HG03442 (cell line): ENCODE data around the gene MTCL1.
"Not testable (repeated sequence)": the region's sequence is repeated elsewhere in the genome, so short reads cannot be mapped to it uniquely, and the experiment has no call there.

ENCODE experiments used
- ATAC-seq: cut with Tn5 transposase; IDR thresholded peaks from one replicate; pipeline ENCODE4 v1.9.1; 2021; ENCODE audit warnings: mild to moderate bottlenecking, moderate library complexity; ENCODE audit not compliant: unreplicated experiment

The MTCL1 gene

DNA sequence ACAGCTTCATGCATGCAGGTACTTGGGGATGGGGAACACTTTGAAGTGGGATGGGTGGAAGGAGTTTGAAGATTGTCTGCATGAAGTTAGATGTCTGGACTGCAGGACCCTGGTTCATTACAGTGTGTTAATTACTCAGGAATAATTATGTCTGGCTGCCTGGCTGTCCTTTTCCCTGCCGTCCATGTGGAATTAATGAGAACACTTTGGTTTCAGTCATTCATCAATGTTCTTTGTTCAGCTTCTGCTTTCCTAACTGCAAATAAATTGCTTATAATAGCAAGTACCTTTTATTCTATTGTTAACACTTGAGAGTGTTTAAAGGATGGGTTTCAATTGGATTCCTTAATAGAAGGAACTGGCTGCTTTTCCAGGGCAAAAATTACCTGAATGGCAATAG lies 35.8 kb downstream of the MTCL1 start:
- ATAC-seq: no peak

- ATAC-seq: no peak
Observed at GRCh38 chr18:8741532-8741931, 36.2 kb downstream of the MTCL1 start.

DNA sequence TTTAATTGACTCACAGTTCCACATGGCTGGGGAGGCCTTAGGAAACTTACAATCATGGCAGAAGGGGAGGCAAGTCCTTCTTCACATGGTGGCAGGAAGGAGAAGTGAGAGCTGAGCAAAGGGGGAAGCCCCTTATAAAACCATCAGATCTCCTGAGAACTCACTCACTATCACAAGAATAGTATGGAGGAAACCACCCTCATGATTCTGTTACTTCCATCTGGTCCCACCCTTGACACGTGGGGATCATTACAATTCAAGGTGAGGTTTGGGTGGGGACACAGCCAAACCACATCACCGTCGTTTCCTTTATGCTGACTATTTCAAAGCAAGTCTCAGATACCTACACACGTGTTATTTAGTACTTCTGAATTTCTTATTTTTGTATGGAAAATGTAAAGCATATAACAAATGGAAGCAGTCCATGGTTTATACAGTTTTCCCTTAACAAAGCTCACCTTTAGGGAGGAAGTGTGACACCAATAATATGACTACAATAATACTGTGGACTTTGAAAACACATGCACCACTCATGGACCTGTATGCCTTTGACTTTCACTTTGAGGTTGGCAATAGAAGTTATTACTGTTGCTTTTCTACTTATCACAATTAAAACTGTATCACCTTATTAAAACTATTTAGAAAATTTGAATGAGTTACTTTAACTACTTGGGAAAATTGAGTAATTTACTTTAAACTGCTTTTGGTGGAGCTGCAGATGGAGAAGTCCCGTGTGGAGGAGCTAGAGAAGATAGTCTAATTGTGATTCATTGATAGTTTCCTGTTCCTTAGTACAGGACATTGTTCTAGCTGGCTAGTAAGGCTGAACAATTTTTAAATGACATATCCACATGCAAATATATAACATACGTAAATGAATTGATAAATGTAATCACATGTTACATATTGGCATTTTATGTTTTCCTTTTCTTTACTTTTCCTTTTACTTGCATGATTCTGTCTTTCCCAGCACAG lies 37.3 kb downstream of the MTCL1 start:
- ATAC-seq: no peak

GRCh38 chr18:8744038-8744437 lies 38.7 kb downstream of the MTCL1 start:
- no peak for ATAC-seq

- no peak for ATAC-seq
Observed at GRCh38 chr18:8744656-8745055, 39.3 kb downstream of the MTCL1 start.

GRCh38 chr18:8745355-8746014 lies 40.1 kb downstream of the MTCL1 start:
- ATAC-seq: no peak

DNA sequence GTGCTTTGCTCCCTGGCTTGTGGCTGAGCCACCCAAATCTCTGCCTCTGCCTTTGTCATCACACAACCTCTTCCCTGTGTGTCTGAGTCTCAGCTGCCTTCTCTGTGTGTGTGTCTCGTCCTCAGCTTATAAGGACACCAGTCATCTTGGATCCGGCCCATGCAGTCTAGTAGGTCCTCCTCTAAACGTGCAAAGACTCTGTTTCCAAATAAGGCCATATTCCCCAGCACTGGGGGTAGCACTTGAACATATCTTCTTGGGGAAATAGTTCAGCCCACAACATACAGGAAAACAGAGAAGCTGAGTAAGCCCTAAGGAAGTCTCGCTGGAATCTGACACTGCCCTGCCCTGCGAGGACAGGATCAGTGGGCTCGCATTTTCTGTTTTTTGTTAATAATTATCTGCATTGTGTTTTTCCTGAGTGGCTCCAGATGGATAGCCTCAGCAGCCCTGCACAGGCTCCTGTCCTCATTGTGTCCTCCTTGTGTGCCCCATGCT lies 42.1 kb downstream of the MTCL1 start:
- ATAC-seq: no peak

DNA sequence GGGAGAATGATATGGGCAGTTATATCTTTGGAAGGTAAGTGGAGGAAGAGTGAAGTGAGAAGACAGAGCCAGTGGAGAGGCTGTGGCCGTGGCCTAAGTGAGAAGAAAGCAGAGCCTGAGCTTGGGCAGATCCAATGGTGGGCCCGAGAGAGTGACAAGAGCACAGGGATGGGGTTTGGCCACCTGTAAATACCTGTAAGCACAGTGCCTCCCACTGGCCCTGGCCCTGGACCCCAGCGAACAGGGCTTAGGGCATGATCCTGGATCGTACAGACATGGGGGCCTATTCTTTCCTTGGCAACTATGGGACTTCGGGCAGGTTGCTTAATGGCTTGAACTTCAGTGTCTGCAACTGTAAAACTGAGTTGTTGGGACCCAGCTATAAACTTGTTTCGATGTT lies 44.1 kb downstream of the MTCL1 start:
- no peak for ATAC-seq

DNA sequence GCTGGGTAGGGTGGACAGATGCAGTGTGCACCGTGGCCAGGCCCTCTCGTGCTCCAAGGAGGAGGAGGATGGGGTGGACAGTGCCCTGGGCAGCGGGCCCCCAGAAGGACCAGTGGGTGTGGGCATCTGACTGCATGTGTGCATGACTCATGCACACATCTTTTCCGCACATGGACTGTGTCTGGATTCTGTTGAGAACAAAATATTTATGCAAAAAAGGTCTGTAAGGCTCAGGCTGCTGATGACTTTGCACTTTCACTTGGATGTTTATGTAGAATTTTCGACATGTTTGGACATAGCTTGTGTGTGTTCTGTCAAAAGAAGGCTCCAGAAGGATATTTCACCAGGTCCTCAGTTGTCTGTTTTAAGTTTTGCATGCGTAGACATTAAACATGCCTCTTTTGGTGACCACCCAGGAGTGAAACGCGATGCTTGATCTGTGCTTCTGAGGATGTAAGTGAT lies 45.6 kb downstream of the MTCL1 start:
- ATAC-seq: no peak

- no peak for ATAC-seq
Observed at GRCh38 chr18:8751692-8752091, 46.3 kb downstream of the MTCL1 start.

DNA sequence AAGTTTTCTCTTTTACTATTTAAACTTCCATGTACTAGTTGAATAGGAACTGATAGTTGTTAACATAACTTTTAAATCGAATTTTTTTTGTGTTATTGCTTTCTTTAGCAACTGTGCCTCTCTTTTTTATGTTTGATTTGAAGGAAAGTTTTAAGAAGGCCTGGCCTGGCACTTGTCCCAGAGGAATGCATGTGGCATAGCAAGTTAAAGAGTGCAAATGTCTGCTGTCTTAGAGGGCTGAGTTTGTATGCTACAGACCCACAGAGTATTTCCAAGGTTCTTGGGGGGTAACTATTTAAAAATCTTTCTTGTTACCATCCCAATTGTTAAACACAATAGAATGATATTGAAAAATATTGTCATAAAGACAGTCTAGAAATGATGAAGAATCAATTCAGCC lies 47.0 kb downstream of the MTCL1 start:
- ATAC-seq: no peak

DNA sequence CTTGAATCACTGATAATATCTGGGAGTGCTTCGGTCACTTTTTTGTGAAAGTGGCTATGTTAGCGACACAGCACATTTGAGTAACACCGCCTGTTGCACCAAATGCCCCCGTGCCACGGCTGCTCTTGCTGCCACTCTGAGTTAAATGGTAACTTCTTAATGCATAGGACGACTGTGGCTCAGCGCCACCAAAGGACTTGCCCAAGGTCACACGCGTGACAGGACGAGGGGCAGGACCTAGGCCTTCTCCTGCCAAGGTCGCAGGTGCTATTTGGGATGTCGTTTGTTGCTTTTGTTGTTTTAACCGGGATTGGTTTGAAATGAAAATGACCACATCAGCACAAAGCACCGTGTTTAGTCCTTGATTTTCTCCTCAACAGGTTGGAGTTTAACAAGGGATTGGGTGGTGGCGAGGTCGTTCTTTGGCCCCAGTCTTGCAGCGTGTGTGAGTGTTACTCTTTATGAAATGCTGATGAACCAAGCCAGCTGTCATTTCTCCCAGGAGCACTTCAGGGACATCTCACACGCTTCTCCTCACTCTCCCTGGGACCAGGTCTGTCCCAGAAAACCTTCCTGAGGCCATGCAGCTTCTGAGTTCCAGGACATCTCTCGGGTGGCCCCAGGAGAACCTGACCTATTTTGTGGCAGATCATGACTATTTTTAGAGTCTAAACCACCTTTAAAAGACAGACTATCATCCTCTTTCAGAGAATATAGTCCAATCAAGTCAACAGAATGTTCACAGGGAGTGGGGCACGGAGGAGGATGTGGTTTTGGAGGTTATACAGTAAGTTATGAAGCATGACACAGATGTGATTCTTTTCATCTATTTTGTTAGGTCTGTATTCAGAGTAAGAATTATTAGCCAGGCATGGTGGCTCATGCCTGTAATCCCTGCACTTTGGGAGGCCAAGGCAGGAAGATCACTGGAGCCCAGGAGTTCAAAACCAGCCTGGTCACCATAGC lies 49.9 kb downstream of the MTCL1 start:
- ATAC-seq: no peak

DNA sequence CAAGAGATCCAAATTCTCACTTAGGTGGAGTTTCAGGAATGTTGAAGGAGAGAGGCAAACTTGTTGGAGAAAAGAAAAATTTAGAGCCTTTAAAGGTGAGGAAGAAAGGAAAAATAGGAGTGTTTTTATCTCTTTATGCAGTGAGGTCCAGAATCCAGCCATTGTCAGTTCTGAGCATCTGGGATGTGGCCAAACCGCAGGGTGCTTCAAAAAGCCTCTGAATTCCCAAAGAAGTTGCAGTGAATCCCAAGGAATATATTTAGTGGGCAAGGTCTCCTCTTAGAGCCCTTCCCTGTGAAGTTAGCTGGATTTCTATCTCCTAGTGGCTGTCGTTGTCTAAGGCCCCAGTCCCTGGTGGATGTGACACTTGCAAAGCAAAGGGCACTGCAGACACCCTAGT lies 51.2 kb downstream of the MTCL1 start:
- ATAC-seq: no peak

- no peak for ATAC-seq
Observed at GRCh38 chr18:8757396-8757997, 52.1 kb downstream of the MTCL1 start.

DNA sequence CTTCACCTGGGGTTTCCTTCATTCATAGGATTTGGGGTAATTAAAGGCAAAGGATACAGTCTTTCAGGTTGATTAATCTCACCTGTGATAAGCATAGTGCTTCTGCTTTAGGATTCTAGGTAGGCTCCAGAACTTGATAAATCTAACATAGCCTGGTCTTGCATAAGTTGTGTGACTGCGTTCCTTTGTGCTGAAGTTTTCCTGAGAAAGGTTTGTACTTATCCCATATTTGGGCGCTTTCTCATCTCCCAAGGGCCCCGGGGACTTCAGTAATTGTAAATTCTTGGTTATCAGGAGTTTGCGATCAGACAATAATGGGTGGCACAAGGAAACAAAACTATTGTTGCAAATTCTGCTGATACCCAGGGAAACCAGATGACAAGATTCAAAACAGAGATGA lies 53.1 kb downstream of the MTCL1 start:
- no peak for ATAC-seq

- ATAC-seq: no peak
Observed at GRCh38 chr18:8760984-8761383, 55.6 kb downstream of the MTCL1 start.

DNA sequence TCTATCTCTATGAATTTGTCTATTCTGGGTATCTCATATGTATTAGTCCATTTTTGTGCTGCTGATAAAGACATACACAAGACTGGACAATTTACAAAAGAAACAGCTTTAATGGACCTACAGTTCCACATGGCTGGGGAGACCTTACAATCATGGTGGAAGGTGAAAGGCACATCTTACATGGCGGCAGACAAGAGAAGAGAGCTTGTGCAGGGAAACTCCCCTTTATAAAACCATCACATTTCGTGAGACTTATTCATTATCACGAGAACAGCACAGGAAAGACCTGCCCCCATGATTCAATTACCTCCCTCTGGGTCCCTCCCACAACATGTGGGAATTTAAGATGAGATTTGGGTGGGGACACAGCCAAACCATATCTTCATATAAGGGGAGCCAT lies 56.2 kb downstream of the MTCL1 start:
- ATAC-seq: not testable (repeated sequence)

GRCh38 chr18:8762968-8763367 lies 57.6 kb downstream of the MTCL1 start:
- no peak for ATAC-seq

- no peak for ATAC-seq
Observed at GRCh38 chr18:8763611-8764010, 58.3 kb downstream of the MTCL1 start.

DNA sequence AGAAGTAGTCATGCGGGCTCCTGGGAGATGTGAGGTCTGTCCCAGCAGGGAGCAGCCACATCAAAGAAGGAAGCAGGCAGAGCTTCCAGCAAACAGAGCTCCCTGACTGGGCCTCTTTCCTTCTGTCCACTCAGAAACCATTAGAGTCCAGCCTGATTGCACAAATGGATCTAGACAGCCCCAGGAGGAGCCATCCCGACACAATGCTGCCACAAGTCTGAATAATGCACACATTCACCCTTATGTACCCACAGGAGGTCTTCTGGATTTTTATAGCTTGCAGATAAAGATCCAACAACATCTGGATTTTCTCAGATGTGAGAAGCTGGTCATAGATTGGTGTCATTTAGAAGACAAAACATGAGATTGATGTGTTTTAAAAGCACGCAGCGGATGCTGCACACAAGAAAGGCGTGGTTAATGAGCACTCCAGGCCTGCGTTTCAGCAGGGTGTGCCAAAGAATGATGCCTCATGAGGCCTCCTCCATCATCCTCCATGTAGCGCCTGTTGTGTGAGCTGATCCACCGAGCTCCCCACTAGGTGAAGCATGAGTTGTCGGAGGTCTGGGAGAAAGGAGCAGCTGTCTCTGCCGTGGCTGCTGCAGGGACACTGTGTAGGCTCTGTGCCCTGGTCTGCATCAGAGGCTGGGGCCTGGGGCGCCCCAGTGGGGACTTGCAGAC lies 60.6 kb downstream of the MTCL1 start:
- ATAC-seq: no peak
